GM11168 (cell line): ENCODE results near the gene NXPH3.

Experiments used
- in situ Hi-C: fragments of 300-500 bp; cut with MboI; formaldehyde crosslinking; loops from one replicate; pipeline ENCODE4 v1.12.0; 2022; ENCODE audit warnings: low sequenced_read_pairs; ENCODE audit not compliant: unreplicated experiment

NXPH3 gene

DNA sequence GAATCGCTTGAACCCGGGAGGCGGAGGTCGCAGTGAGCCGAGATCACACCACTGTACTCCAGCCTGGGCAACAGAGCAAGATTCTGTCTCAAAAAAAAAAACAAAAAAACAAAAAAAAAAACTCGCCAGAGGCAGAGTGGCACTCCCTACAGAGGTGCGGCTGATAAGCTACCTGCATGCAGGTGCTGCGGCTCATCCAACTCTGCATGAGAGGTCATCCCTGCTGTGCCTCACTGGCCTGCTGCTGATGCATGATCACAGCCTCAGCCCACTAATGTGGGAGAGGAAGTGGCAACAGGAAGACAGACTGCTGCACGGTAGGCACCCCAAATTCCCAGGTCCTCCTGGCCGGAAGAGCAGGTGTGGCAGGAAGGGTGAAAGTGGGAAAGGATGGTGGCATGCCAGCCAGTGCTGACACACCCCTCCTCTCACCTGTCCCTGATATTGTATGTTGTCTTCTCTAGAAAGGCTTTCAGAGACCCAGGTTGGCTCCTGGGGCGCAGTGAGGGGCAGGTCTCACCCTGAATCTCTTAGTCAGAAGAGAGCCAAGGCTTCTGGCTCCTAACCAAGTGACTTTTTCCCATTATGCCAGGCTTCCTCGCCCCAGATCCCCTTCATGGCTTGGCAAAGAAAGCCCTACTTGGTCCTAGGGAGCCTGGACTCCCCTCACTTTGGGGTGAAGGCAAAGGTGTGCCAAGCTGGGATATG lies 11.8 kb downstream of the NXPH3 start:
- in situ Hi-C loops = no loop called here

- in situ Hi-C loops = no loop called here
Observed at GRCh38 chr17:49588312-49588711, 12.6 kb downstream of the NXPH3 start.

GRCh38 chr17:49588726-49589576 lies 13.3 kb downstream of the NXPH3 start:
- in situ Hi-C loops = no loop called here

- in situ Hi-C loops = no loop called here
Observed at GRCh38 chr17:49589577-49589927, 13.9 kb downstream of the NXPH3 start.

GRCh38 chr17:49590874-49591273 lies 15.2 kb downstream of the NXPH3 start:
- in situ Hi-C loops = no loop called here

DNA sequence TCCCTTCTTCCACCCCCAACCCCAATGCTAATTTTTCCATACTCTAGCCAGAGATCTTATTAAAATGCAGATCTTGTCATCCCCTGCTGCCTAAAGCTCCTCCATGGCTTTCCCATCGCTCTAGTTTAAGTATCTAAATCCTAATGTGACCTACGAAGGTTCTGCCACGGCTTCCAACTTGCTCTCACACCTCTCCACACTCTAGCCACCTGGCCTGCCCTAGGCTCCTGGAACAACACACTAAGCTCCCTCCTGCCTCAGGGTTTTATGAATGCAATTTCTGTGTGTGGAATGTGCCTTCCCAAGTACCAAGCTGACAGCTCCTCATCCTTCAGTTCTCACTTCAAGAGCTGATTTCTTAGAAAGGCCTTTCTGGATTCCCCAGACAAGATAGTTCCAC lies 16.6 kb downstream of the NXPH3 start:
- in situ Hi-C loops = no loop called here

GRCh38 chr17:49595328-49595727 lies 19.7 kb downstream of the NXPH3 start:
- in situ Hi-C loops = no loop called here

GRCh38 chr17:49595980-49596379 lies 20.3 kb downstream of the NXPH3 start:
- in situ Hi-C loops = no loop called here

DNA sequence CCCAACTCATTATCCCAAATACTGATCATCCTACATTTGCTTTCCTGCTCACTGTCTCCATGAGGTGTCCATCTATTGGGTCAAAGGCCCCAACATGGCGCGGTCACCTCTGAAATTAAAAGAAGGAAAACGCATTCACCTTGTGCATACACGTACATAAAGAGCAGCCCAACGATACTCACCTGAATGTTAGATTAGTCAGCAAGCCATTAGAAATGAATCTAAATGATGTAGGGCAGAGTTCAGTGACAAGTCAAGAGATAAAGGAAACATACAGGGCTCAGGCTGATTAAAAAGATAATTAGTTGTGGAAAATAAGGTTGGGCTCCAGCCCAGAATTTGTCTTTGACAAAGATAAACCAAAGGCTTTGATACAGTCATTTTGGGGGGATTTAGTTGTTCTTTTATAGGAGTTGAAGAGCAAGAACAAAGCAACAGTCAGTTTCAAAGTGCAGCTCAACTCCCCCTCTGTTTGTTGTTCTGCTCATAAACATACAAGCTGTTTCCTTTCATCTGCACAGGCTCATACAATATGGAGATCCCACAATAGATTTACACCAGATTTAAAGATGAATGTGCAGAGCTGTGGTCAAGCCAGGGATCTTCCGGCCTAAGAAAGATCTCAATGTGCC lies 21.1 kb downstream of the NXPH3 start:
- in situ Hi-C loops = no loop called here

GRCh38 chr17:49597436-49597835 lies 21.8 kb downstream of the NXPH3 start:
- in situ Hi-C loops = no loop called here

GRCh38 chr17:49597928-49598655 lies 22.4 kb downstream of the NXPH3 start:
- in situ Hi-C loops = no loop called here

- in situ Hi-C loops = no loop called here
Observed at GRCh38 chr17:49598918-49599317, 23.2 kb downstream of the NXPH3 start.

DNA sequence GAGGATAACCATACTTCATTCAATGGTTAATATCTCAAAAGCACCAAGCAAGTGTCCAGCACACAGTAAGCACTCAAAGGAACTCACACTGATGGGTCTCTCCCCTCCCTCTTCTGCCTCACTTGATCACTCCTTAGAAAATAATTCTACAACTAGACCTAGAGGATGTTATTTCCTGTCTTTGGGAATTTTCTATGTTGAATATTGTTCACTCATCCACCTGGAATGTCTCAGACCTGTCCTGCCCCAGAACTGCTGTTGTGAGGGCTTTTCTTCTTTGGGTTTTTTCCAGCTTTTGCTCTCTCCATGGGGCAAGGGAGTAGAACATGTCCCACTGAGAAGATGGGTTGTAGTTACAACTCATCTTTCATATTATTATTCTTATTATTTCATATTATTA lies 25.3 kb downstream of the NXPH3 start:
- in situ Hi-C loops = no loop called here

- in situ Hi-C loops = no loop called here
Observed at GRCh38 chr17:49602783-49603182, 27.1 kb downstream of the NXPH3 start.

- in situ Hi-C loops = no loop called here
Observed at GRCh38 chr17:49603238-49603637, 27.6 kb downstream of the NXPH3 start.

DNA sequence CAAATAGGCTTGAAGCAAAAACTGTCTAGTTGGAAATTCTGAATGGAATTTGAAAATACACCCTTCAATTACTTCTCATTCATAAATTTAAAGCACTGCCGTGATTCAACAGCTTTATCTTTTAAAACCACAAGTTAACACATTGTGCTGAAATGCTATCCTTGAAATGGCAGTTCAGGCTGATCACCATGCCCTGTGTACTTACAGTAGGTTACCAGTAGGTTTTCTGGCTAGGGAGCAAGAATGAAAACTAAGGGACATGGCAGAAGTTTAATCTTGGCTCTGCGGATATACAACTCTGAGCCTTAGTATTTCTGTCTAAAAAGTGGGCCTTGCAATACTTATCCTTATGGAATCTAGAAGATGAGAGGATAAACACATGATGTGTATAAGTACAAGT lies 28.0 kb downstream of the NXPH3 start:
- in situ Hi-C loops = no loop called here

DNA sequence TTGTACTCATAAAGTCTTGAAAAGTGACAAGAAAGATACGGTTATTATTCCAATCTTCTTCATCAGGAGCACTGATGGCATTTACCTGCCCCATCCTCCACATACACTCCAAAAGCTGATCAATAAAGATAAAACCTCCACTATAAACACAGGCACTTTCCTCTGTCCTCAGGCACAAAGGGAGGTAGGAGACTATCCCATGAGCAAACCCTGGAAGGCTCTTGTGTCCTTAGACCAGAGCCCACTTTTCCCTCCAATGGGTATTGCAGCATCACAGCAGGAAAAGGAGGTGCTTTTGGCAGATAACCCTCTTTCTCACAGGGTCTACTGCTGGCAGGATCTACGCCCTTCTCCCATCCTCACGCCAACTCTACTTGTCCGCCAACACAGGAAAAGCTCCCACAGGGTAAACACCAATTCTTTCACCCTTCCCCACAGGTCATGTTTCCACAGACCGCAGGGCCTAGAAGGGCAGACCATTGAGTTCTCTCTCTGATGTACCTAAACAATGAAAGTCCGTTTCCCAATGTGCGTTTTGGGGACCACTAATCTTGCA lies 28.7 kb downstream of the NXPH3 start:
- in situ Hi-C loops = no loop called here

- in situ Hi-C loops = no loop called here
Observed at GRCh38 chr17:49610883-49611584, 35.4 kb downstream of the NXPH3 start.

DNA sequence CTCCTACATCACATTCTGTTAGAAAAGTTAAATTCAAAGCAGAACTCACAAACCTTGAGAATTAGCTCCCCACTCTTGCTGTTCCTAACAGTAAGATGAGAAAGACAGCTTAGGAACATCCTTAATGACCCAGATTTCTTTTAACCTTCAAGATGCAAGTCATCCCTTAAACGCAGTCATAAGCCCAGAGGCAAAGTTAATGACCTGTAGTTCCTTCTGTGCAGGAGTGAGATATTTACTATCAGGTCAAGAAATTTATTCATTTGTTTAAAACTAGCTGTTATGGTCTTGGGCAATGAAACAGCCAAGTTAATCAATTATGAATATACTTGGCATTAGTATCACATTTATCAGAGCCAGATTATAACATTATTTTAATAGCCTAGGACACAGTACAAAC lies 37.1 kb downstream of the NXPH3 start:
- in situ Hi-C loops = no loop called here
